SH-SY5Y (cell line): ENCODE measurements around the gene SLC1A1.

Experiments
- GATA2 ChIP-seq: IDR thresholded peaks from 2 replicates; pipeline ENCODE4 v1.6.1; 2011; ENCODE audit warnings: mild to moderate bottlenecking, low read depth, low read length
- GATA3 ChIP-seq: IDR thresholded peaks from 2 replicates; pipeline ENCODE4 v1.6.1; 2011; ENCODE audit warnings: low read depth, mild to moderate bottlenecking, low read length, moderate library complexity

DNA sequence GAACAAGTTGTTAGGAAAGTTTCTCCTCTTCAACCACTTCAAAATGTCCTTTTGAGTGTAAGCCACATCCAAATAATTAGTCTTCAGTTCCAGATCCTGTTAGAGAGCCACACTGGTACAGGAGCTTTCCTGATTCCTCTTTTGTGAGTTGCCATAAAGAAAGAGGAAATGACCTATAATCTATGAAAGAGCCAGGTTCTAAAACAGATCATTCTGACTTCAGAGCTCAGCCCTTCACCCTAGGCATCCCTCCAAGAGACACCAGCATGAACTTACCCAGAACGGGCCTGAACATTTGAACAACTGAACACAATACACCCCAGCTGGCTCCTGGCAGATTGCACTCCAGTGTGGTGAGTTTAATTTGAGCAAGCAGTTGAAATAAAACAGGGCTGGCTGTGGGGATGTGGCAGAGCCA lies 25.7 kb downstream of the SLC1A1 start:
- no peak for TF ChIP-seq GATA3
- no peak for TF ChIP-seq GATA2
